GM06990 (cell line): ENCODE measurements around the gene CCDC7.
"Not testable (repeated sequence)": the region's sequence is repeated elsewhere in the genome, so short reads cannot be mapped to it uniquely, and the experiment has no call there.

Experiments
- DNase-seq: peaks from one replicate; pipeline ENCODE4 v3.0.0-alpha.2; 2011; ENCODE audit not compliant: insufficient read length; ENCODE audit errors: extremely low read depth
- H3K27me3 ChIP-seq: replicated peaks from 2 replicates; pipeline ENCODE4 v1.6.0; 2011; ENCODE audit warnings: low read length; ENCODE audit not compliant: control insufficient read depth, insufficient read depth
- H3K36me3 ChIP-seq: 2 replicates; pipeline ENCODE4 v1.5.1; 2011; ENCODE audit warnings: low read length; ENCODE audit not compliant: control insufficient read depth, insufficient read depth
- H3K4me3 ChIP-seq: replicated peaks from 2 replicates; pipeline ENCODE4 v1.5.1; 2011; ENCODE audit warnings: low read depth, mild to moderate bottlenecking, control low read depth, low read length
- TF ChIP-seq, protein P1 (sequence below): IDR thresholded peaks from 2 replicates; pipeline ENCODE4 v1.5.1; 2011; ENCODE audit warnings: low read length, control low read depth, mild to moderate bottlenecking, inconsistent platforms; ENCODE audit not compliant: insufficient read depth, poor library complexity, severe bottlenecking

The CCDC7 gene

DNA sequence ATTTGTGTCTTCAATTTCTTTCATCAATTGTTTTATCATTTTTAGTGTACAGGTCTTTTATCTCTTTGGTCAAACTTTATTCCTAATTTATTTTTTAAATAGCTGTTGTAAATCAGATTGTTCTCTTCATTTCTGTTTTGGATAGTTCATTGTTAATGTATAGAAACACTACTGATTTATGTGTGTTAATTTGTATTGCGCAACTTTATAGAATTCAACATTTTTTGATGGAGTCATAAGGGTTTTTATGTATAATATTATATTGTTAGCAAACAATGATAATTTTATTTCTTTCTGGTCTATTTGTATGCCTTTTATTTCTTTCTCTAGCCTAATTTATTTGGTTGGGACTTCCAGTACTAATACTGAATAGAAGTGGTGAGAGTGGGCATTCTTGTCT is 181.2 kb downstream of the CCDC7 start:
- Histone ChIP-seq H3K27me3 (no peaks in the 10 kb centered on the region), H3K4me3 (no peak overlapping the region), H3K36me3 (no peaks in the 10 kb centered on the region)
- TF ChIP-seq, protein P1, sequence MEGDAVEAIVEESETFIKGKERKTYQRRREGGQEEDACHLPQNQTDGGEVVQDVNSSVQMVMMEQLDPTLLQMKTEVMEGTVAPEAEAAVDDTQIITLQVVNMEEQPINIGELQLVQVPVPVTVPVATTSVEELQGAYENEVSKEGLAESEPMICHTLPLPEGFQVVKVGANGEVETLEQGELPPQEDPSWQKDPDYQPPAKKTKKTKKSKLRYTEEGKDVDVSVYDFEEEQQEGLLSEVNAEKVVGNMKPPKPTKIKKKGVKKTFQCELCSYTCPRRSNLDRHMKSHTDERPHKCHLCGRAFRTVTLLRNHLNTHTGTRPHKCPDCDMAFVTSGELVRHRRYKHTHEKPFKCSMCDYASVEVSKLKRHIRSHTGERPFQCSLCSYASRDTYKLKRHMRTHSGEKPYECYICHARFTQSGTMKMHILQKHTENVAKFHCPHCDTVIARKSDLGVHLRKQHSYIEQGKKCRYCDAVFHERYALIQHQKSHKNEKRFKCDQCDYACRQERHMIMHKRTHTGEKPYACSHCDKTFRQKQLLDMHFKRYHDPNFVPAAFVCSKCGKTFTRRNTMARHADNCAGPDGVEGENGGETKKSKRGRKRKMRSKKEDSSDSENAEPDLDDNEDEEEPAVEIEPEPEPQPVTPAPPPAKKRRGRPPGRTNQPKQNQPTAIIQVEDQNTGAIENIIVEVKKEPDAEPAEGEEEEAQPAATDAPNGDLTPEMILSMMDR = no peak
- DNase-seq = no peak

DNA sequence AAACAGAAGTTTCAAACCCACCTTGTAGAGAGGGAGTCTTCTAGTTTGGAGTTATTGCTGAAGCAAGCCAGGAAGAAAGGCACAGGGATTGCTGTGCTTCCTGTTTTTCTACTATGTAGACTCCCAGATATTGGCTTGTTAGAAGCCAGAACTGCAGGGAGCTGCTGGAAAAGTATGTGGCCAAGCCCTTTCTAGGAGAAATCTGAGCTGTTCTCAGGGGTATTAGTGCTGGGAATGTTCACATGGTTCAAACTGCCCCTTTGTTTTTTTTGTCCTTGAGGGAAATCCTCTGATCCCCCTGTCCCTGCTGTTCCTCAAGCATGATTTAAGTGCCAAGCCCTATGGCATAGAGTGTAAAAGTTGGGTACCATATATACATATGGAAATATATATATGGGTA is 184.0 kb downstream of the CCDC7 start:
- Histone ChIP-seq H3K36me3 (no peaks in the 10 kb centered on the region), H3K27me3 (no peaks in the 10 kb centered on the region), H3K4me3 (no peak overlapping the region)
- DNase-seq = no peak
- TF ChIP-seq, protein P1 = no peak

DNA sequence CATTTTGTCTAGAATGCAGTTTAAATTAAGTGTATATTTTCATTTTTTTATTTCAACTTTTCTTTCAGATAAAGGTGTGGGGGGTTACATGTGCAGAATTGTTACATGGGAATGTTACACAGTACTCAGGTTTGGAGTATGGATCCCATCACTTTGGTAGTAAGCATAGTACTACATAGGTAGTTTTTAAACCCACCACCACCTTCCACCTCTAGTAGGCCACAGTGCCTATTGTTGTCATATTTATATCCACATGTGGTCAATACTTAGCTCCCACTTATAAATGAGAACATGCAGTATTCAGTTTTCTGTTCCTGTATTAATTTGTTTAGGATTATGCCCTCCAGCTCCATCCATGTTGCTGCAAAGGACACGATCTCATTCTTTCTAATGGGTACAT is 200.6 kb downstream of the CCDC7 start:
- DNase-seq = no peak
- Histone ChIP-seq H3K27me3 (no peaks in the 10 kb centered on the region), H3K4me3 (no peak overlapping the region), H3K36me3 (no peaks in the 10 kb centered on the region)
- TF ChIP-seq, protein P1 = no peak

DNA sequence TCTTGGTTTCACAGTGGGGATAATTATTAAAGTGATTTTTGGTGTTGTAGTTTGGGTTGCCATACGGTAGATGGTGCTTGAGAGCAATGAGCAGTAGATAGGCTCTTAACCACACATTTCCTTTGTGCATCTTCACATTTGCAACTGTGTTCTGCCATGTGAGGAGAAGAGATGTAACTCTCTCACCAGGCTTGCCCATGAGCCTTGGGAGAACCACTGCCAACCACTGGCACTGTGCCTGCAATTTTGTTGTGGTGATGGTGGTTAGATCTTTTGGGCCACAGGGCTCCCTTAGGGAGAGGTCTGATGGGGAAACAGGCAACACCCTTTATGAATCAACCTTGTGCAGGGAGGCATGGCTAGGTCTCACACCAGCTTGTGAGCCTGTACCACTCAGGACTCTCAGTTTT is 204.3 kb downstream of the CCDC7 start:
- H3K4me3 ChIP-seq = no peak overlapping the region
- H3K36me3 ChIP-seq = no peaks in the 10 kb centered on the region
- no peak for DNase-seq
- TF ChIP-seq, protein P1 = peak; percentile 38
- no peaks in the 10 kb centered on the region for H3K27me3 ChIP-seq

DNA sequence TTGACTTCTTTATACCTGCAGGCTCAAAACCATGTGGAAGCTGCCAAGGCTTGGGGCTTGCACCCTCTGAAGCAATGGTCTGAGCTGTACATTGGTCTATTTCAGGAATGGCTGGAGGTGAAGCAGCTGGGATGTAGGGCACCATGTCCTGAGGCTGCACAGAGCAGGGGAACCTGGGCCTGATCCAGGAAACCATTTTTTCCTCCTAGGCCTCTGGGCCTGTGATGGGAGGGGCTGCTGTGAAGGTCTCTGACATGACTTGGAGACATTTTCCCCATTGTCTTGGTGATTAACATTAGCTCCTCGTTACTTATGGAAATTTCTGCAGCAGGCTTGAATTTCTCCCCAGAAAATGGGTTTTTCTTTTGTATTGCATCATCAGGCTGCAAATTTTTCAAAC is 211.5 kb downstream of the CCDC7 start:
- not testable (repeated sequence) for H3K4me3 ChIP-seq, DNase-seq, H3K36me3 ChIP-seq, H3K27me3 ChIP-seq

DNA sequence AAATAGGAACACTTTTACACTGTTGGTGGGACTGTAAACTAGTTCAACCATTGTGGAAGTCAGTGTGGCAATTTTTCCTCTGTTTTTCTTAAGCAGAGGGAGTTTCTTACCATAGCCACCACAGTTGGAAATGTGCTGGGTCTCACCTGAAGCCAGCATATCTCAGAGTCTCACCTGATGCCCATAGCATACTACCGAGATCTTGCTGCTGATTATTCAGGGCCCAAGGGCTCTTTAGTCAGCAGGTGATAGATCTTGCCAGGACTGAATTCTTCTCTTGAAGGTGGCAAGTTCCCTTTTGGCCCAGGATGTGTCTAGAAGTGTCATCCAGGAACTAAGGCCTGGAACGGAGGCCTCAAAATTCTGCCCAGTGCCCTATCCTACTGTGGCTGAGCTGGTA is 215.4 kb downstream of the CCDC7 start:
- TF ChIP-seq, protein P1 = no peak
- Histone ChIP-seq H3K27me3 (no peaks in the 10 kb centered on the region), H3K4me3 (no peak overlapping the region), H3K36me3 (no peaks in the 10 kb centered on the region)
- no peak for DNase-seq
